Measurements from ENCODE around the gene GRM7.

GRCh38 chr3:7382293-7383010 is 521.5 kb downstream of the GRM7 start:
- no peak for TF ChIP-seq CTCF (IDR thresholded peaks at IDR 0.05)
- no peak for TF ChIP-seq POLR2A (IDR thresholded peaks at IDR 0.05)
- peak in 2 of 3 donors; percentile 36 to 70 for TF ChIP-seq POLR2AphosphoS5 (IDR thresholded peaks at IDR 0.05)
- TF ChIP-seq EP300 (IDR thresholded peaks at IDR 0.05) = no peak
